ENCODE data around the gene KAT6B. TPM values are rescaled to one million over a fixed set of nuclear protein-coding genes. Genes with fewer than 3 reads are reported as not detected.
A peak's percentile ranks its signal among the peaks of the same experiment; 100 is the strongest.

Gene KAT6B
- total RNA-seq, 4 donors from 2014 or later, result 29.1 to 159 (median 61.2) TPM

DNA sequence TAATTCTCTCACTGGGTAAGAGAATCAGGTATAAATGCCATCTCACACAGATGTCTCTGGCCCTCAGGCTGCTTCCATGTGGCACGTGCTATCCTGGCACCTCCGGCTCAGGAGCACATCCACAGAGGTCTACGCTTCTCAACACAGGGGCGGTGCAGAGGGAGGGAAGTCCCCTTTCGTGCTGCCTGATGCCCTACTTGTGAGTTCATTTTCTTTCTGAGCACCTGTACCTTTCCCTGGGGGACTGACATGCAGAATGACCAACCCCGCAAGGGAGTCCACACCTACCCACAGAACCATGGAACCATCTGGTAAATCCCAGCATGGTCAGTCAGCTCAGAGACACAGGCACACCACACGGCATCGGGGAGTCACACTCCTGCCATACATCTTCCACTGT is 186.1 kb downstream of the KAT6B start:
- Histone ChIP-seq H3K4me1 (peaks cover 0 to 4% of the 10 kb centered on the region in 2 donors), H3K9me3 (no peaks in the 10 kb centered on the region), H3K27ac (no peak overlapping the region), H3K4me3 (no peak overlapping the region), H3K36me3 (no peaks in the 10 kb centered on the region), H3K27me3 (no peaks in the 10 kb centered on the region)
- no peak for DNase-seq
- TF ChIP-seq POLR2A (IDR thresholded peaks at IDR 0.05), result no peak
- TF ChIP-seq, protein P1, sequence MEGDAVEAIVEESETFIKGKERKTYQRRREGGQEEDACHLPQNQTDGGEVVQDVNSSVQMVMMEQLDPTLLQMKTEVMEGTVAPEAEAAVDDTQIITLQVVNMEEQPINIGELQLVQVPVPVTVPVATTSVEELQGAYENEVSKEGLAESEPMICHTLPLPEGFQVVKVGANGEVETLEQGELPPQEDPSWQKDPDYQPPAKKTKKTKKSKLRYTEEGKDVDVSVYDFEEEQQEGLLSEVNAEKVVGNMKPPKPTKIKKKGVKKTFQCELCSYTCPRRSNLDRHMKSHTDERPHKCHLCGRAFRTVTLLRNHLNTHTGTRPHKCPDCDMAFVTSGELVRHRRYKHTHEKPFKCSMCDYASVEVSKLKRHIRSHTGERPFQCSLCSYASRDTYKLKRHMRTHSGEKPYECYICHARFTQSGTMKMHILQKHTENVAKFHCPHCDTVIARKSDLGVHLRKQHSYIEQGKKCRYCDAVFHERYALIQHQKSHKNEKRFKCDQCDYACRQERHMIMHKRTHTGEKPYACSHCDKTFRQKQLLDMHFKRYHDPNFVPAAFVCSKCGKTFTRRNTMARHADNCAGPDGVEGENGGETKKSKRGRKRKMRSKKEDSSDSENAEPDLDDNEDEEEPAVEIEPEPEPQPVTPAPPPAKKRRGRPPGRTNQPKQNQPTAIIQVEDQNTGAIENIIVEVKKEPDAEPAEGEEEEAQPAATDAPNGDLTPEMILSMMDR (IDR thresholded peaks at IDR 0.05), result no peak
- intact Hi-C loops (cut with DNase I; ENCODE audit: low total_unique reads), result no loop called here

DNA sequence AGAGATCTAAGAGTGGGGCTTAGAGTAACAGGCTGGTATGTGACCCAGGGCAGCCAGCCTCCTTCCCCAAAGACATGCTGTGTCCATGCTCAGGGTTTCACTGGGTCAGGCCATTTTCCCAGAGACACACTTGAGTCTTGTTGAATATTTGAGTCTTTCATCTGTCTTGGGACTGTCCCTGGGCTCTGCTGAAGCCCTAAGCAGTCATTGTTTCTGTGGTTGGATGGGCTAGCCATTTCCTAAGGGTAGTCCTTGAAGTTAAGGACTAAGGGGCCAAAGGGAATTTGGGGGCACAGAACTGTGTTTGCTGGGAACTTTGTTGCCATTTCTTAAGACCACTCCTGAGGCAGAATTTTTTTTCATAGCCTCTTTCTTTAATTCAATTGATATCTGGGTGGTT is 186.6 kb downstream of the KAT6B start:
- H3K4me1 ChIP-seq, result peaks cover 0 to 4% of the 10 kb centered on the region in 2 donors
- intact Hi-C loops (cut with DNase I; ENCODE audit: low total_unique reads), result no loop called here
- TF ChIP-seq POLR2A (IDR thresholded peaks at IDR 0.05), result no peak
- TF ChIP-seq, protein P1 (IDR thresholded peaks at IDR 0.05), result no peak
- H3K36me3 ChIP-seq, result no peaks in the 10 kb centered on the region
- no peak overlapping the region for H3K4me3 ChIP-seq
- H3K27ac ChIP-seq, result peak overlapping the region in 1 of 2 donors; percentile 35
- H3K9me3 ChIP-seq, result no peaks in the 10 kb centered on the region
- H3K27me3 ChIP-seq, result no peaks in the 10 kb centered on the region
- no peak for DNase-seq

DNA sequence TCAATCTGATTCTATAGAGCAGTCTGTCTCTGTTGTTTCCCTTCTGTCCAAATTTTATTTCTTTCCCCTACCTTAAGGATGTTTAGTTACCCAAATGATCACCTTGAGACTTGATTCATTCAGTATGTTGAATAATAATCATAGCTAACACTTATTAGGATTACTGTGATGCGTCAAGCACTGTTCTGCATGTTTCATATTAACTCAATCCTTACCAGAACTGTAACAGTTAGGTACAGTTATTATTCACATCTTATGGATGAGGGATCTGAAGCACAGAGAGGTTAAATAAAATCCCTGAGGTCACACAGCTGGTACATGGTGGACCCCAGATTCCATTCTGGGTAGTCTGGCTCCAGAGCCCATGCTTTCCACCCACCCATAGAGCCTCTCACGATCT is 187.1 kb downstream of the KAT6B start:
- DNase-seq, result no peak
- Histone ChIP-seq H3K27me3 (no peaks in the 10 kb centered on the region), H3K4me3 (no peak overlapping the region), H3K27ac (peak overlapping the region; percentile 35 to 37), H3K9me3 (no peaks in the 10 kb centered on the region), H3K36me3 (no peaks in the 10 kb centered on the region), H3K4me1 (peaks cover 0 to 4% of the 10 kb centered on the region in 2 donors)
- intact Hi-C loops (cut with DNase I; ENCODE audit: low total_unique reads), result no loop called here
- no peak for TF ChIP-seq POLR2A (IDR thresholded peaks at IDR 0.05)
- TF ChIP-seq, protein P1 (IDR thresholded peaks at IDR 0.05), result no peak

DNA sequence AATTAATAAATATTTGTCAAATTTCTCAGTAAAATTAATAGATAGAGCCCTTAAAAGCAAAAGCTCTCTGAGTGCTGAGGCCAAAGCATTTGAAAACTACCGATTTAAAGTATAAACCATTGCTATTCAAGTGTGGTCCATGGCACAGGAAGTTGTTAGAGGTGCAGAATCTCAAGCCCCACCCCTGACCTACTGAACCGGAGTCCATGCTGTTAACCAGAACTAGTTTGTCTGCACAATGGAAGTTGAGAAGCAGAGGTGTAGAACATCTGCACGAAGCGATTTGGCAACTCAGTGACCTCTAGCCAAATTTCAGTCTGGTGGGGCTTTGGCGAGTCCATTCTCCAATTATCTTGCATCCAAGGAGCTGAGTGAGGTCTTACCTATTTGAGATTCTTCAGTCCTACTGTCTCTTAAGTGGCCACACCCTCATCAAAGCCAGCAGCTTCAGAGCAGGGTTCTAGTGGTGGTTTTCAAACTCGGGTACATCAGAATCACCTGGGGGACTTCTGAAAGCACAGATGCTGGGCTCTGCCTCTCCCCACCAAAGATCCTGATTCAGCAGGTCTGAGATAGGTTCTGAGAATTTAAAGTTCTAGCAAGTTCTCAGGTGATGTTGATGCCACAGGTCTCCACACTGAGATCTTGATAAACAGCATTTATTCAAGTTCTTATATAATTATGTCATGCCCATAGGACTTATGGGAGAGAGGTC is 188.3 kb downstream of the KAT6B start:
- no peak overlapping the region for H3K4me3 ChIP-seq
- no peak for DNase-seq
- TF ChIP-seq, protein P1 (IDR thresholded peaks at IDR 0.05), result no peak
- TF ChIP-seq POLR2A (IDR thresholded peaks at IDR 0.05), result no peak
- intact Hi-C loops (cut with DNase I; ENCODE audit: low total_unique reads), result no loop called here
- H3K27ac ChIP-seq, result no peak overlapping the region
- H3K4me1 ChIP-seq, result peaks cover 0 to 4% of the 10 kb centered on the region in 2 donors
- H3K27me3 ChIP-seq, result no peaks in the 10 kb centered on the region
- no peaks in the 10 kb centered on the region for H3K36me3 ChIP-seq
- H3K9me3 ChIP-seq, result no peaks in the 10 kb centered on the region

DNA sequence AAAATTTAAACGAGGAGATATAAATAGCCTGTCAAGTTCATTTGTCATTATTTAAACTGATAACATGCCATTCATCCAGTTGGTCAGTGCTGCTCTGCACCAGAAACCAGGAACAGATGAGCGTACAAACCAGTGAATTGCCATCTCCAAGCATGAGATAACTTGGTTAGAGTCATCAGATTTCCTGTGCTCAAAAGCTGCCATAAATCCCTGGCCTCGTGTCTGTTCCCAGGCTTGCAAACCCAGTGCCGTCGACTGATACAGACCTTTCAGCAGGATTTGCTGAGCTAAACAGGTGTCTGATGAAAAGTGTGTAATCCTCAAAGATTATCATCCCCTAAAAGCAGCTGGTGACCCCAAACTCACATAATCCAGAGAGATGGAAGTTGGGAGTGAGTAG is 189.0 kb downstream of the KAT6B start:
- peaks cover 0 to 4% of the 10 kb centered on the region in 2 donors for H3K4me1 ChIP-seq
- DNase-seq, result no peak
- no peak overlapping the region for H3K4me3 ChIP-seq
- no peaks in the 10 kb centered on the region for H3K36me3 ChIP-seq
- TF ChIP-seq, protein P1 (IDR thresholded peaks at IDR 0.05), result no peak
- TF ChIP-seq POLR2A (IDR thresholded peaks at IDR 0.05), result no peak
- peak overlapping the region in 1 of 2 donors; percentile 1 for H3K27ac ChIP-seq
- H3K9me3 ChIP-seq, result no peaks in the 10 kb centered on the region
- intact Hi-C loops (cut with DNase I; ENCODE audit: low total_unique reads), result no loop called here
- H3K27me3 ChIP-seq, result no peaks in the 10 kb centered on the region

Data from uterus (tissue), 4 donors.